Caco-2 (cell line): ENCODE measurements around the gene PLXNC1. TPM values are rescaled to one million over a fixed set of nuclear protein-coding genes. Genes with fewer than 3 reads are reported as not detected.

ENCODE experiments used
- BruUV-seq: library from RNA; stranded (reverse); fragments of 400-500 nt; replicated peaks from 2 replicates; lab custom pipeline; 2021; lab: Mats Ljungman, UMichigan
- CTCF ChIA-PET: fragments of 300-600 bp; sonication (Branson Sonifier 250); formaldehyde crosslinking; loops from one replicate; lab custom pipeline; 2022; ENCODE audit warnings: antibody characterized with exemption; lab: Charles Lee
- POLR2A ChIA-PET: fragments of 300-600 bp; sonication (Branson Sonifier 250); formaldehyde crosslinking; loops from one replicate; lab custom pipeline; 2022; ENCODE audit warnings: antibody characterized with exemption; lab: Charles Lee
- DNase-seq, 2 experiments: peaks; one replicate each; pipeline versions ENCODE4 v3.0.0 to v3.0.0-alpha.2; 2020 to 2022
- H3K27me3 ChIP-seq: replicated peaks from 2 replicates; pipeline ENCODE4 v1.6.0; 2011; ENCODE audit warnings: low read length; ENCODE audit not compliant: control insufficient read depth, insufficient read depth
- H3K36me3 ChIP-seq: 2 replicates; pipeline ENCODE4 v1.5.1; 2011; ENCODE audit warnings: low read length; ENCODE audit not compliant: control insufficient read depth, insufficient read depth
- H3K4me1 ChIP-seq: fragments of 250-450 bp; sonication (Bioruptor Pico); 2 replicates; pipeline ENCODE4 v1.5.1; 2020; ENCODE audit warnings: mild to moderate bottlenecking
- H3K4me3 ChIP-seq: 2 replicates; pipeline ENCODE4 v1.5.1; 2011; ENCODE audit warnings: low read depth, mild to moderate bottlenecking, control low read depth, low read length
- H3K9me3 ChIP-seq: fragments of 250-450 bp; sonication (Bioruptor Pico); 2 replicates; pipeline ENCODE4 v1.5.1; 2020; ENCODE audit warnings: mild to moderate bottlenecking, moderate library complexity
- H3K27ac Mint-ChIP-seq: one replicate; pipeline ENCODE4 v1.8.0; 2022; ENCODE audit warnings: mixed read lengths; ENCODE audit not compliant: unreplicated experiment
- H3K27me3 Mint-ChIP-seq: one replicate; pipeline ENCODE4 v1.8.0; 2022; ENCODE audit warnings: mixed read lengths; ENCODE audit not compliant: insufficient read depth, unreplicated experiment
- H3K36me3 Mint-ChIP-seq: one replicate; pipeline ENCODE4 v1.8.0; 2022; ENCODE audit warnings: mild to moderate bottlenecking, mixed read lengths; ENCODE audit not compliant: insufficient read depth, unreplicated experiment
- H3K4me1 Mint-ChIP-seq: one replicate; pipeline ENCODE4 v1.8.0; 2022; ENCODE audit warnings: low read depth, mixed read lengths; ENCODE audit not compliant: unreplicated experiment
- H3K4me3 Mint-ChIP-seq: one replicate; pipeline ENCODE4 v1.8.0; 2022; ENCODE audit warnings: mild to moderate bottlenecking, moderate library complexity, mixed read lengths; ENCODE audit not compliant: unreplicated experiment
- H3K9me3 Mint-ChIP-seq: one replicate; pipeline ENCODE4 v1.8.0; 2022; ENCODE audit warnings: mixed read lengths; ENCODE audit not compliant: unreplicated experiment
- CTCF ChIP-seq, 2 experiments: fragments of 200-600 bp in 1 of 2; IDR thresholded peaks; 1 replicate in 1 of 2; 2 replicates in 1 of 2; pipeline versions ENCODE4 v1.5.1 to v1.8.0; 2011 to 2022; ENCODE audit warnings: antibody characterized with exemption in 1 of 2, control low read depth in 1 of 2, inconsistent platforms in 1 of 2, low read depth in 1 of 2, low read length in 1 of 2, mild to moderate bottlenecking in 1 of 2, moderate library complexity in 1 of 2; ENCODE audit not compliant: insufficient read depth in 1 of 2, severe bottlenecking in 1 of 2, unreplicated experiment in 1 of 2
- intact Hi-C: fragments of 100-400 bp; cut with micrococcal nuclease; formaldehyde crosslinking; loops from one replicate; pipeline ENCODE4 v1.10.0; 2022; ENCODE audit not compliant: unreplicated experiment
- total RNA-seq: library from RNA; stranded (reverse); gene quantifications from 2 replicates; pipeline ENCODE4 v1.2.3, GENCODE V29; 2022

Gene PLXNC1
- total RNA-seq, 1 experiment from 2014 or later = 41.3 TPM

GRCh38 chr12:94320109-94320508 lies 171.7 kb downstream of the PLXNC1 start:
- POLR2A ChIA-PET = no interaction called here
- H3K36me3 Mint-ChIP-seq = peaks cover 39% of the 10 kb centered on the region

GRCh38 chr12:94322346-94322745 lies 174.0 kb downstream of the PLXNC1 start:
- Mint-ChIP-seq H3K4me3 (no peak overlapping the region), H3K27ac (no peak overlapping the region), H3K4me1 (no peaks in the 10 kb centered on the region), H3K9me3 (peaks cover 54% of the 10 kb centered on the region), H3K36me3 (peaks cover 47% of the 10 kb centered on the region), H3K27me3 (no peaks in the 10 kb centered on the region)
- Histone ChIP-seq H3K4me3 (no peak overlapping the region), H3K9me3 (peaks cover 16% of the 10 kb centered on the region), H3K36me3 (peaks cover 8% of the 10 kb centered on the region), H3K27me3 (no peaks in the 10 kb centered on the region), H3K4me1 (no peaks in the 10 kb centered on the region)
- intact Hi-C loops = no loop called here
- no TSS peak for BruUV-seq
- POLR2A ChIA-PET = no interaction called here
- no peak for TF ChIP-seq CTCF (IDR thresholded peaks at IDR 0.05; ENCODE audit: insufficient read depth in 1 of 2, low read depth in 1 of 2, low read length in 1 of 2, severe bottlenecking in 1 of 2, unreplicated experiment in 1 of 2)
- CTCF ChIA-PET = no interaction called here
- DNase-seq = no peak

More at GRCh38 chr12:94320109-94320508, 171.7 kb downstream of the PLXNC1 start:
- Histone ChIP-seq H3K36me3 (peaks cover 8% of the 10 kb centered on the region), H3K4me3 (no peak overlapping the region), H3K27me3 (no peaks in the 10 kb centered on the region), H3K9me3 (peaks cover 16% of the 10 kb centered on the region), H3K4me1 (no peaks in the 10 kb centered on the region)
- intact Hi-C loops = no loop called here
- no peak for TF ChIP-seq CTCF (IDR thresholded peaks at IDR 0.05; ENCODE audit: insufficient read depth in 1 of 2, low read depth in 1 of 2, low read length in 1 of 2, severe bottlenecking in 1 of 2, unreplicated experiment in 1 of 2)
- Mint-ChIP-seq H3K9me3 (peaks cover 58% of the 10 kb centered on the region), H3K27me3 (no peaks in the 10 kb centered on the region), H3K27ac (no peak overlapping the region), H3K4me1 (no peaks in the 10 kb centered on the region), H3K4me3 (no peak overlapping the region)
- no TSS peak for BruUV-seq
- DNase-seq = no peak
- CTCF ChIA-PET = no interaction called here

GRCh38 chr12:94326234-94326633 lies 177.9 kb downstream of the PLXNC1 start:
- CTCF ChIA-PET = no interaction called here
- Mint-ChIP-seq H3K27me3 (no peaks in the 10 kb centered on the region), H3K36me3 (peaks cover 31% of the 10 kb centered on the region), H3K27ac (no peak overlapping the region), H3K9me3 (peaks cover 15% of the 10 kb centered on the region), H3K4me1 (no peaks in the 10 kb centered on the region), H3K4me3 (no peak overlapping the region)
- Histone ChIP-seq H3K4me3 (no peak overlapping the region), H3K4me1 (no peaks in the 10 kb centered on the region), H3K27me3 (no peaks in the 10 kb centered on the region), H3K36me3 (peaks cover 8% of the 10 kb centered on the region), H3K9me3 (peaks cover 5% of the 10 kb centered on the region; the same call in 1 of the 2 replicates)
- no TSS peak for BruUV-seq
- intact Hi-C loops = no loop called here
- TF ChIP-seq CTCF (IDR thresholded peaks at IDR 0.05; ENCODE audit: insufficient read depth in 1 of 2, low read depth in 1 of 2, low read length in 1 of 2, severe bottlenecking in 1 of 2, unreplicated experiment in 1 of 2) = no peak
- no peak for DNase-seq
- POLR2A ChIA-PET = no interaction called here
